ENCODE data around the gene KATNA1.
"Not testable (repeated sequence)": the region's sequence is repeated elsewhere in the genome, so short reads cannot be mapped to it uniquely, and the experiment has no call there.

KATNA1 gene

GRCh38 chr6:149691201-149691600 lies 42.7 kb upstream of the KATNA1 start:
- Histone ChIP-seq H3K79me1 (replicated peaks; ENCODE audit: low read length, poor library complexity, severe bottlenecking) (peaks cover 16% of the 10 kb centered on the region), H3K27ac (ENCODE audit: low read length, poor library complexity, severe bottlenecking) (no peak overlapping the region), H3K4me3 (ENCODE audit: insufficient read depth in 1 of 2, low read depth in 1 of 2, low read length in 2 of 2) (no peak overlapping the region), H3K4me1 (ENCODE audit: control insufficient read depth, insufficient read depth, low read depth, low read length) (no peaks in the 10 kb centered on the region), H4K8ac (ENCODE audit: low read length) (no peak overlapping the region), H3K9me3 (ENCODE audit: control insufficient read depth, low read length) (no peaks in the 10 kb centered on the region), H3K27me3 (ENCODE audit: control insufficient read depth in 1 of 2, insufficient read depth in 1 of 2, low read length in 2 of 2) (no peaks in the 10 kb centered on the region), H3K23ac (ENCODE audit: low read length in 2 of 2) (no peak overlapping the region), H3K18ac (ENCODE audit: low read depth in 1 of 2, low read length in 2 of 2) (no peak overlapping the region), H2AFZ (ENCODE audit: low read depth, low read length) (no peak overlapping the region), H4K91ac (ENCODE audit: low read length) (no peak overlapping the region), H2BK12ac (ENCODE audit: low read length in 2 of 2) (no peak overlapping the region), H2AK5ac (ENCODE audit: low read length, severe bottlenecking) (no peak overlapping the region), H3K36me3 (ENCODE audit: control insufficient read depth in 1 of 2, insufficient read depth in 2 of 2, low read depth in 1 of 2, low read length in 2 of 2) (peaks cover 9 to 54% of the 10 kb centered on the region in 2 experiments), H3K14ac (ENCODE audit: low read length in 2 of 2) (no peak overlapping the region), H2BK5ac (ENCODE audit: low read depth, low read length, poor library complexity, severe bottlenecking) (no peak overlapping the region), H3K9ac (ENCODE audit: low read length) (no peak overlapping the region), H2BK120ac (ENCODE audit: low read depth, low read length) (no peak overlapping the region), H3K4me2 (ENCODE audit: low read length, poor library complexity, severe bottlenecking) (no peak overlapping the region), H3K4ac (ENCODE audit: low read depth in 1 of 2, low read length in 2 of 2) (no peak overlapping the region), H2BK15ac (ENCODE audit: low read depth, poor library complexity, severe bottlenecking) (no peak overlapping the region)
- WGBS = 94% methylated on average over 2 of the region's 2 CpGs
- no peak for DNase-seq

- H3K36me3 ChIP-seq (ENCODE audit: control insufficient read depth in 1 of 2, insufficient read depth in 2 of 2, low read depth in 1 of 2, low read length in 2 of 2) = peaks cover 17 to 50% of the 10 kb centered on the region in 2 experiments
- no peak overlapping the region for H4K8ac ChIP-seq (ENCODE audit: low read length)
- no peak overlapping the region for H3K4me2 ChIP-seq (ENCODE audit: low read length, poor library complexity, severe bottlenecking)
- H3K14ac ChIP-seq (ENCODE audit: low read length in 2 of 2) = no peak overlapping the region
- H3K79me1 ChIP-seq (replicated peaks; ENCODE audit: low read length, poor library complexity, severe bottlenecking) = peaks cover 21% of the 10 kb centered on the region
- H2BK12ac ChIP-seq (ENCODE audit: low read length in 2 of 2) = no peak overlapping the region
- H3K18ac ChIP-seq (ENCODE audit: low read depth in 1 of 2, low read length in 2 of 2) = no peak overlapping the region
- no peak overlapping the region for H2BK120ac ChIP-seq (ENCODE audit: low read depth, low read length)
- no peak overlapping the region for H3K23ac ChIP-seq (ENCODE audit: low read length in 2 of 2)
- H2AFZ ChIP-seq (ENCODE audit: low read depth, low read length) = no peak overlapping the region
- H3K4me3 ChIP-seq (ENCODE audit: insufficient read depth in 1 of 2, low read depth in 1 of 2, low read length in 2 of 2) = no peak overlapping the region
- H2BK15ac ChIP-seq (ENCODE audit: low read depth, poor library complexity, severe bottlenecking) = no peak overlapping the region
- H2BK5ac ChIP-seq (ENCODE audit: low read depth, low read length, poor library complexity, severe bottlenecking) = no peak overlapping the region
- H3K9me3 ChIP-seq (ENCODE audit: control insufficient read depth, low read length) = no peaks in the 10 kb centered on the region
- H3K9ac ChIP-seq (ENCODE audit: low read length) = no peak overlapping the region
- peaks cover 2% of the 10 kb centered on the region for H3K4me1 ChIP-seq (ENCODE audit: control insufficient read depth, insufficient read depth, low read depth, low read length)
- DNase-seq = no peak
- no peaks in the 10 kb centered on the region for H3K27me3 ChIP-seq (ENCODE audit: control insufficient read depth in 1 of 2, insufficient read depth in 1 of 2, low read length in 2 of 2)
- H3K4ac ChIP-seq (ENCODE audit: low read depth in 1 of 2, low read length in 2 of 2) = no peak overlapping the region
- 94% methylated on average over 7 of the region's 7 CpGs for WGBS
- H4K91ac ChIP-seq (ENCODE audit: low read length) = no peak overlapping the region
- H3K27ac ChIP-seq (ENCODE audit: low read length, poor library complexity, severe bottlenecking) = no peak overlapping the region
- no peak overlapping the region for H2AK5ac ChIP-seq (ENCODE audit: low read length, severe bottlenecking)
Observed at GRCh38 chr6:149686230-149686629, 37.7 kb upstream of the KATNA1 start.

- H2BK5ac ChIP-seq (ENCODE audit: low read depth, low read length, poor library complexity, severe bottlenecking) = no peak overlapping the region
- H3K14ac ChIP-seq (ENCODE audit: low read length in 2 of 2) = no peak overlapping the region
- H4K91ac ChIP-seq (ENCODE audit: low read length) = no peak overlapping the region
- no peak overlapping the region for H3K18ac ChIP-seq (ENCODE audit: low read depth in 1 of 2, low read length in 2 of 2)
- no peak overlapping the region for H4K8ac ChIP-seq (ENCODE audit: low read length)
- H2AFZ ChIP-seq (ENCODE audit: low read depth, low read length) = no peak overlapping the region
- H3K9me3 ChIP-seq (ENCODE audit: control insufficient read depth, low read length) = no peaks in the 10 kb centered on the region
- no peak overlapping the region for H2BK15ac ChIP-seq (ENCODE audit: low read depth, poor library complexity, severe bottlenecking)
- no peaks in the 10 kb centered on the region for H3K27me3 ChIP-seq (ENCODE audit: control insufficient read depth in 1 of 2, insufficient read depth in 1 of 2, low read length in 2 of 2)
- H3K23ac ChIP-seq (ENCODE audit: low read length in 2 of 2) = no peak overlapping the region
- H3K79me1 ChIP-seq (replicated peaks; ENCODE audit: low read length, poor library complexity, severe bottlenecking) = peaks cover 17% of the 10 kb centered on the region
- no peak overlapping the region for H3K9ac ChIP-seq (ENCODE audit: low read length)
- H2AK5ac ChIP-seq (ENCODE audit: low read length, severe bottlenecking) = peak overlapping the region; percentile 17
- no peak overlapping the region for H2BK12ac ChIP-seq (ENCODE audit: low read length in 2 of 2)
- H2BK120ac ChIP-seq (ENCODE audit: low read depth, low read length) = no peak overlapping the region
- no peak overlapping the region for H3K4ac ChIP-seq (ENCODE audit: low read depth in 1 of 2, low read length in 2 of 2)
- peak overlapping the region; percentile 18 for H3K27ac ChIP-seq (ENCODE audit: low read length, poor library complexity, severe bottlenecking)
- no peak overlapping the region for H3K4me3 ChIP-seq (ENCODE audit: insufficient read depth in 1 of 2, low read depth in 1 of 2, low read length in 2 of 2)
- H3K4me1 ChIP-seq (ENCODE audit: control insufficient read depth, insufficient read depth, low read depth, low read length) = peaks cover 2% of the 10 kb centered on the region
- WGBS = 96% methylated on average over 4 of the region's 4 CpGs
- peaks cover 17 to 50% of the 10 kb centered on the region in 2 experiments for H3K36me3 ChIP-seq (ENCODE audit: control insufficient read depth in 1 of 2, insufficient read depth in 2 of 2, low read depth in 1 of 2, low read length in 2 of 2)
- H3K4me2 ChIP-seq (ENCODE audit: low read length, poor library complexity, severe bottlenecking) = no peak overlapping the region
- no peak for DNase-seq
Observed at GRCh38 chr6:149683256-149683859, 34.8 kb upstream of the KATNA1 start.

- WGBS = over 99% methylated on average over 10 of the region's 14 CpGs
- H2AK5ac ChIP-seq (ENCODE audit: low read length, severe bottlenecking); H3K27ac ChIP-seq (ENCODE audit: low read length, poor library complexity, severe bottlenecking); H2BK5ac ChIP-seq (ENCODE audit: low read depth, low read length, poor library complexity, severe bottlenecking); H3K27me3 ChIP-seq (ENCODE audit: control insufficient read depth in 1 of 2, insufficient read depth in 1 of 2, low read length in 2 of 2); H3K4me3 ChIP-seq (ENCODE audit: insufficient read depth in 1 of 2, low read depth in 1 of 2, low read length in 2 of 2); H2BK12ac ChIP-seq (ENCODE audit: low read length in 2 of 2); DNase-seq; H3K18ac ChIP-seq (ENCODE audit: low read depth in 1 of 2, low read length in 2 of 2); H2AFZ ChIP-seq (ENCODE audit: low read depth, low read length); H3K4me1 ChIP-seq (ENCODE audit: control insufficient read depth, insufficient read depth, low read depth, low read length); H3K4me2 ChIP-seq (ENCODE audit: low read length, poor library complexity, severe bottlenecking); H3K9me3 ChIP-seq (ENCODE audit: control insufficient read depth, low read length); H2BK15ac ChIP-seq (ENCODE audit: low read depth, poor library complexity, severe bottlenecking); H3K23ac ChIP-seq (ENCODE audit: low read length in 2 of 2); H3K4ac ChIP-seq (ENCODE audit: low read depth in 1 of 2, low read length in 2 of 2); H3K9ac ChIP-seq (ENCODE audit: low read length); H4K91ac ChIP-seq (ENCODE audit: low read length); H4K8ac ChIP-seq (ENCODE audit: low read length); H3K14ac ChIP-seq (ENCODE audit: low read length in 2 of 2); H2BK120ac ChIP-seq (ENCODE audit: low read depth, low read length): not testable (repeated sequence)
- peaks cover 20 to 58% of the 10 kb centered on the region in 2 experiments for H3K36me3 ChIP-seq (ENCODE audit: control insufficient read depth in 1 of 2, insufficient read depth in 2 of 2, low read depth in 1 of 2, low read length in 2 of 2)
- H3K79me1 ChIP-seq (replicated peaks; ENCODE audit: low read length, poor library complexity, severe bottlenecking) = peaks cover 18% of the 10 kb centered on the region
Observed at GRCh38 chr6:149681845-149682244, 33.3 kb upstream of the KATNA1 start.

All from mesenchymal stem cell (in vitro differentiated cells and primary cell).